GM12864 (cell line): ENCODE data around the gene MAPKAP1.

Experiments
- DNase-seq: peaks from one replicate; pipeline ENCODE4 v3.0.0-alpha.2; 2011; ENCODE audit warnings: low read depth
- H3K4me3 ChIP-seq: 2 replicates; pipeline ENCODE4 v1.5.1; 2011; ENCODE audit warnings: mild to moderate bottlenecking, low read depth, low read length, control low read depth
- CTCF ChIP-seq: IDR thresholded peaks from 2 replicates; pipeline ENCODE4 v1.5.1; 2011; ENCODE audit warnings: low read depth, mild to moderate bottlenecking, moderate library complexity, low read length, control low read depth, inconsistent platforms; ENCODE audit errors: missing control alignments

MAPKAP1 gene

GRCh38 chr9:125593581-125594222 lies 113.3 kb downstream of the MAPKAP1 start:
- DNase-seq = no peak
- H3K4me3 ChIP-seq = no peak overlapping the region
- TF ChIP-seq CTCF = no peak

GRCh38 chr9:125591888-125592287 lies 115.1 kb downstream of the MAPKAP1 start:
- H3K4me3 ChIP-seq = no peak overlapping the region
- no peak for DNase-seq
- TF ChIP-seq CTCF = no peak

- no peak overlapping the region for H3K4me3 ChIP-seq
- TF ChIP-seq CTCF = no peak
- DNase-seq = no peak
These were observed 115.8 kb downstream of the MAPKAP1 start for GRCh38 chr9:125591245-125591644.

- H3K4me3 ChIP-seq = no peak overlapping the region
- TF ChIP-seq CTCF = no peak
- no peak for DNase-seq
These were observed 117.7 kb downstream of the MAPKAP1 start for GRCh38 chr9:125589287-125589686.

GRCh38 chr9:125587819-125588460 lies 119.1 kb downstream of the MAPKAP1 start:
- no peak for DNase-seq
- no peak overlapping the region for H3K4me3 ChIP-seq
- TF ChIP-seq CTCF = no peak

GRCh38 chr9:125586172-125586511 lies 120.9 kb downstream of the MAPKAP1 start:
- no peak overlapping the region for H3K4me3 ChIP-seq
- no peak for TF ChIP-seq CTCF
- no peak for DNase-seq
